MM.1S (cell line): ENCODE data around the gene DIRAS2.
A peak's percentile ranks its signal among the peaks of the same experiment; 100 is the strongest.

Experiments
- DNase-seq: peaks from one replicate; pipeline ENCODE4 v3.0.0-alpha.2; 2015
- H2AFZ ChIP-seq: fragments of 300-600 bp; sonication (generic); 2 replicates; pipeline ENCODE4 v1.6.0; 2016; ENCODE audit warnings: antibody characterized with exemption, low read length
- H3F3A ChIP-seq: fragments of 300-600 bp; sonication (generic); 2 replicates; pipeline ENCODE4 v1.6.1; 2016; ENCODE audit warnings: mild to moderate bottlenecking, antibody characterized with exemption, low read length, moderate library complexity, mixed read lengths; ENCODE audit not compliant: insufficient read depth
- H3K27ac ChIP-seq: fragments of 300-600 bp; sonication (generic); 2 replicates; pipeline ENCODE4 v1.5.1; 2016; ENCODE audit warnings: mild to moderate bottlenecking, low read length
- H3K27me3 ChIP-seq: fragments of 300-600 bp; sonication (generic); replicated peaks from 2 replicates; pipeline ENCODE4 v1.6.0; 2016; ENCODE audit warnings: low read length; ENCODE audit not compliant: insufficient read depth
- H3K36me3 ChIP-seq: fragments of 300-600 bp; sonication (generic); replicated peaks from 2 replicates; pipeline ENCODE4 v1.6.1; 2016; ENCODE audit warnings: mild to moderate bottlenecking, low read length, mixed read lengths; ENCODE audit not compliant: insufficient read depth
- H3K4me1 ChIP-seq: fragments of 300-600 bp; sonication (generic); 2 replicates; pipeline ENCODE4 v1.6.1; 2016; ENCODE audit warnings: low read length, mixed read lengths
- H3K4me2 ChIP-seq: fragments of 300-600 bp; sonication (generic); 2 replicates; pipeline ENCODE4 v1.6.0; 2016; ENCODE audit warnings: low read depth, low read length
- H3K4me3 ChIP-seq: fragments of 300-600 bp; sonication (generic); 2 replicates; pipeline ENCODE4 v1.5.1; 2016; ENCODE audit warnings: low read length, mixed read lengths
- H3K79me2 ChIP-seq: fragments of 300-600 bp; sonication (generic); 2 replicates; pipeline ENCODE4 v1.6.1; 2016; ENCODE audit warnings: mixed run types, low read length, mixed read lengths
- H3K9ac ChIP-seq: fragments of 300-600 bp; sonication (generic); 2 replicates; pipeline ENCODE4 v1.6.1; 2016; ENCODE audit warnings: low read length, mixed read lengths
- H3K9me2 ChIP-seq: fragments of 300-600 bp; sonication (generic); replicated peaks from 2 replicates; pipeline ENCODE4 v1.6.1; 2016; ENCODE audit warnings: mild to moderate bottlenecking, low read length, mixed read lengths; ENCODE audit not compliant: insufficient read depth
- H3K9me3 ChIP-seq: fragments of 300-600 bp; sonication (generic); replicated peaks from 2 replicates; pipeline ENCODE4 v1.6.1; 2016; ENCODE audit warnings: mild to moderate bottlenecking, low read length, mixed read lengths; ENCODE audit not compliant: insufficient read depth
- H4K20me1 ChIP-seq: fragments of 300-600 bp; sonication (generic); 2 replicates; pipeline ENCODE4 v1.6.1; 2016; ENCODE audit warnings: mild to moderate bottlenecking, low read length, moderate library complexity, mixed read lengths; ENCODE audit not compliant: insufficient read depth
- CTCF ChIP-seq: fragments of 300-600 bp; sonication (generic); IDR thresholded peaks from 2 replicates; pipeline ENCODE4 v1.5.1; 2016; ENCODE audit warnings: antibody characterized with exemption, low read length, mixed read lengths
- EZH2 ChIP-seq: fragments of 300-600 bp; sonication (generic); optimal IDR thresholded peaks from 2 replicates; pipeline ENCODE3; 2017; ENCODE audit warnings: low read depth, mild to moderate bottlenecking, antibody characterized with exemption, low read length, mixed read lengths
- EZH2phosphoT487 ChIP-seq: fragments of 300-600 bp; sonication (generic); IDR thresholded peaks from 2 replicates; pipeline ENCODE4 v1.6.1; 2018; ENCODE audit warnings: antibody characterized with exemption, low read length

Gene DIRAS2

GRCh38 chr9:90647843-90648242 lies 5.2 kb upstream of the DIRAS2 start:
- no peak overlapping the region for H3K27ac ChIP-seq
- TF ChIP-seq EZH2, result no peak
- no peak for TF ChIP-seq EZH2phosphoT487
- TF ChIP-seq CTCF, result no peak
- H3F3A ChIP-seq, result peaks cover 6% of the 10 kb centered on the region; the same call in 1 of the 2 replicates

DNA sequence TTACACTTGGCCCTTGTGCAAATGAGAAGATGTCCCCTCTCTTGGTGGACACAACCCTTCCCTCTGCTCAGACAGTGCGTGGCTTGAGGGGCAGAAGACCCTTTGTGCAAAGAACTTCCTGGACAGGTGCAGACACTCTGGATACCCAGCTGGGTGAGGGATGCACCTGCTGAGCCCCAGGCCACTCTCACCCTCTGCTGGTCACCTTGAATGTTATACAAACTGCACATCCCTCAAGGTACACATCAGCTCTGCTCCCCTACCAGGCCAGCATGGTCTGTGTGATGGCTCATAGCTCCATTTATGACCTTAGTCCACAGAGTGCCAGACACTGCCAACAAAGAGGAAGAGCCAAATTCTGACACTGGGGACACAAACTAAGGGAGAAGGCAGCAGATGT lies 3.1 kb upstream of the DIRAS2 start:
- DNase-seq, result peak; percentile 64
- H2AFZ ChIP-seq, result peak overlapping the region; percentile 69
- H3K27me3 ChIP-seq, result no peaks in the 10 kb centered on the region
- no peaks in the 10 kb centered on the region for H3K9me2 ChIP-seq
- peak; percentile 63 for TF ChIP-seq CTCF
- TF ChIP-seq EZH2phosphoT487, result no peak
- H3K27ac ChIP-seq, result peak overlapping the region; percentile 50
- H3K9me3 ChIP-seq, result no peaks in the 10 kb centered on the region
- no peaks in the 10 kb centered on the region for H3K36me3 ChIP-seq
- H3F3A ChIP-seq, result peaks cover 12% of the 10 kb centered on the region
- peaks cover 36% of the 10 kb centered on the region for H3K4me1 ChIP-seq
- no peak overlapping the region for H3K4me3 ChIP-seq
- no peaks in the 10 kb centered on the region for H3K79me2 ChIP-seq
- no peaks in the 10 kb centered on the region for H4K20me1 ChIP-seq
- H3K4me2 ChIP-seq, result peak overlapping the region; percentile 18; the same call in 1 of the 2 replicates
- H3K9ac ChIP-seq, result peak overlapping the region; percentile 2; the same call in 1 of the 2 replicates

More at GRCh38 chr9:90647843-90648242, 5.2 kb upstream of the DIRAS2 start:
- H3K36me3 ChIP-seq, result no peaks in the 10 kb centered on the region
- H3K4me2 ChIP-seq, result no peak overlapping the region
- H2AFZ ChIP-seq, result no peak overlapping the region
- H4K20me1 ChIP-seq, result no peaks in the 10 kb centered on the region
- H3K27me3 ChIP-seq, result no peaks in the 10 kb centered on the region
- H3K4me1 ChIP-seq, result peaks cover 27% of the 10 kb centered on the region
- no peaks in the 10 kb centered on the region for H3K9me2 ChIP-seq
- H3K9me3 ChIP-seq, result no peaks in the 10 kb centered on the region
- DNase-seq, result no peak
- H3K4me3 ChIP-seq, result no peak overlapping the region
- H3K9ac ChIP-seq, result no peak overlapping the region
- no peaks in the 10 kb centered on the region for H3K79me2 ChIP-seq

GRCh38 chr9:90641884-90642487 lies 638 bp downstream of the DIRAS2 start:
- Histone ChIP-seq H3K36me3 (no peaks in the 10 kb centered on the region), H3K79me2 (no peaks in the 10 kb centered on the region), H3K4me2 (peak overlapping the region; percentile 91), H3K27ac (peak overlapping the region; percentile 50; the same call in 1 of the 2 replicates), H3K4me1 (peaks cover 34% of the 10 kb centered on the region), H2AFZ (peak overlapping the region; percentile 97), H3K9ac (peak overlapping the region; percentile 66), H4K20me1 (no peaks in the 10 kb centered on the region), H3K9me3 (no peaks in the 10 kb centered on the region), H3F3A (peaks cover 12% of the 10 kb centered on the region), H3K27me3 (no peaks in the 10 kb centered on the region), H3K9me2 (no peaks in the 10 kb centered on the region), H3K4me3 (peak overlapping the region; percentile 80)
- TF ChIP-seq EZH2phosphoT487 (no peak), EZH2 (no peak), CTCF (no peak)
- DNase-seq, result no peak
